ENCODE data around the gene HMGN1. TPM values are rescaled to one million over a fixed set of nuclear protein-coding genes. Genes with fewer than 3 reads are reported as not detected.

Gene HMGN1
- total RNA-seq, 1 donor from 2014 or later, result 64.5 TPM

- no peaks in the 10 kb centered on the region for H3K9me3 ChIP-seq (replicated peaks)
- no peaks in the 10 kb centered on the region for H3K36me3 ChIP-seq
These were observed 21.2 kb downstream of the HMGN1 start for GRCh38 chr21:39327727-39328126.

GRCh38 chr21:39326607-39327307 lies 22.1 kb downstream of the HMGN1 start:
- Histone ChIP-seq H3K9me3 (replicated peaks) (no peaks in the 10 kb centered on the region), H3K27ac (replicated peaks) (no peak overlapping the region), H3K36me3 (no peaks in the 10 kb centered on the region), H3K4me3 (no peak overlapping the region), H3K4me1 (no peaks in the 10 kb centered on the region), H3K27me3 (ENCODE audit: low read depth) (no peaks in the 10 kb centered on the region)
- intact Hi-C loops (cut with micrococcal nuclease), result no loop called here
- TF ChIP-seq CTCF (IDR thresholded peaks at IDR 0.05; ENCODE audit: borderline replicate concordance), result no peak
- no peak for DNase-seq

More at GRCh38 chr21:39327727-39328126, 21.2 kb downstream of the HMGN1 start:
- H3K4me3 ChIP-seq, result no peak overlapping the region
- intact Hi-C loops (cut with micrococcal nuclease), result no loop called here
- no peak for DNase-seq
- H3K27ac ChIP-seq (replicated peaks), result no peak overlapping the region
- H3K27me3 ChIP-seq (ENCODE audit: low read depth), result no peaks in the 10 kb centered on the region
- TF ChIP-seq CTCF (IDR thresholded peaks at IDR 0.05; ENCODE audit: borderline replicate concordance), result no peak
- H3K4me1 ChIP-seq, result peaks cover 4% of the 10 kb centered on the region

- Histone ChIP-seq H3K4me3 (no peak overlapping the region), H3K9me3 (replicated peaks) (no peaks in the 10 kb centered on the region), H3K27ac (replicated peaks) (no peak overlapping the region), H3K27me3 (ENCODE audit: low read depth) (no peaks in the 10 kb centered on the region), H3K36me3 (no peaks in the 10 kb centered on the region), H3K4me1 (no peaks in the 10 kb centered on the region)
- intact Hi-C loops (cut with micrococcal nuclease), result no loop called here
- TF ChIP-seq CTCF (IDR thresholded peaks at IDR 0.05; ENCODE audit: borderline replicate concordance), result no peak
- DNase-seq, result no peak
These were observed 23.4 kb downstream of the HMGN1 start for GRCh38 chr21:39325458-39325857.

- H3K36me3 ChIP-seq, result no peaks in the 10 kb centered on the region
- no peak overlapping the region for H3K27ac ChIP-seq (replicated peaks)
- no peaks in the 10 kb centered on the region for H3K9me3 ChIP-seq (replicated peaks)
- TF ChIP-seq CTCF (IDR thresholded peaks at IDR 0.05; ENCODE audit: borderline replicate concordance), result no peak
- peaks cover 23% of the 10 kb centered on the region for H3K4me1 ChIP-seq
- intact Hi-C loops (cut with micrococcal nuclease), result no loop called here
- H3K4me3 ChIP-seq, result no peak overlapping the region
- H3K27me3 ChIP-seq (ENCODE audit: low read depth), result no peaks in the 10 kb centered on the region
- DNase-seq, result no peak
These were observed 27.5 kb downstream of the HMGN1 start for GRCh38 chr21:39321424-39321823.

- no peaks in the 10 kb centered on the region for H3K9me3 ChIP-seq (replicated peaks)
- TF ChIP-seq CTCF (IDR thresholded peaks at IDR 0.05; ENCODE audit: borderline replicate concordance), result no peak
- no peak overlapping the region for H3K4me3 ChIP-seq
- intact Hi-C loops (cut with micrococcal nuclease), result no loop called here
- no peaks in the 10 kb centered on the region for H3K27me3 ChIP-seq (ENCODE audit: low read depth)
- peaks cover 32% of the 10 kb centered on the region for H3K4me1 ChIP-seq
- no peaks in the 10 kb centered on the region for H3K36me3 ChIP-seq
- peak overlapping the region; percentile 84 for H3K27ac ChIP-seq (replicated peaks)
- no peak for DNase-seq
These were observed 29.0 kb downstream of the HMGN1 start for GRCh38 chr21:39319814-39320332.

All from left ventricle myocardium inferior (tissue), 1 donor.